WERI-Rb-1 (cell line): ENCODE data around the gene RASA1.

Experiments used
- DNase-seq: peaks from one replicate; pipeline ENCODE4 v3.0.0-alpha.2; 2020
- H3K27ac ChIP-seq: fragments of 250-450 bp; sonication (Bioruptor Pico); 2 replicates; pipeline ENCODE4 v1.5.1; 2020; ENCODE audit warnings: mild to moderate bottlenecking, moderate library complexity
- H3K27me3 ChIP-seq: fragments of 250-450 bp; sonication (Bioruptor Pico); 2 replicates; pipeline ENCODE4 v1.5.1; 2021; ENCODE audit warnings: mild to moderate bottlenecking, low read depth, moderate library complexity; ENCODE audit not compliant: insufficient read depth, severe bottlenecking
- H3K36me3 ChIP-seq: fragments of 250-450 bp; sonication (Bioruptor Pico); 2 replicates; pipeline ENCODE4 v1.5.1; 2020; ENCODE audit warnings: mild to moderate bottlenecking, moderate library complexity
- H3K4me3 ChIP-seq: 2 replicates; pipeline ENCODE4 v1.5.1; 2011; ENCODE audit warnings: low read depth, mild to moderate bottlenecking, control low read depth, low read length
- H3K9me3 ChIP-seq: fragments of 250-450 bp; sonication (Bioruptor Pico); 2 replicates; pipeline ENCODE4 v1.5.1; 2021; ENCODE audit warnings: mild to moderate bottlenecking, moderate library complexity; ENCODE audit not compliant: severe bottlenecking
- CTCF ChIP-seq: IDR thresholded peaks from 2 replicates; pipeline ENCODE4 v1.5.1; 2011; ENCODE audit warnings: low read depth, mild to moderate bottlenecking, control low read depth, inconsistent platforms, low read length

Gene RASA1

GRCh38 chr5:87392801-87393200 is 125.1 kb downstream of the RASA1 start:
- Histone ChIP-seq H3K9me3 (no peaks in the 10 kb centered on the region), H3K4me3 (no peak overlapping the region), H3K27me3 (no peaks in the 10 kb centered on the region), H3K27ac (no peak overlapping the region), H3K36me3 (peaks cover 89% of the 10 kb centered on the region)
- no peak for DNase-seq
- TF ChIP-seq CTCF = no peak

- no peak for DNase-seq
- H3K27me3 ChIP-seq = no peaks in the 10 kb centered on the region
- H3K4me3 ChIP-seq = no peak overlapping the region
- no peaks in the 10 kb centered on the region for H3K9me3 ChIP-seq
- TF ChIP-seq CTCF = no peak
- peaks cover 87% of the 10 kb centered on the region for H3K36me3 ChIP-seq
- no peak overlapping the region for H3K27ac ChIP-seq
Measured at GRCh38 chr5:87393331-87393730, 125.6 kb downstream of the RASA1 start.

DNA sequence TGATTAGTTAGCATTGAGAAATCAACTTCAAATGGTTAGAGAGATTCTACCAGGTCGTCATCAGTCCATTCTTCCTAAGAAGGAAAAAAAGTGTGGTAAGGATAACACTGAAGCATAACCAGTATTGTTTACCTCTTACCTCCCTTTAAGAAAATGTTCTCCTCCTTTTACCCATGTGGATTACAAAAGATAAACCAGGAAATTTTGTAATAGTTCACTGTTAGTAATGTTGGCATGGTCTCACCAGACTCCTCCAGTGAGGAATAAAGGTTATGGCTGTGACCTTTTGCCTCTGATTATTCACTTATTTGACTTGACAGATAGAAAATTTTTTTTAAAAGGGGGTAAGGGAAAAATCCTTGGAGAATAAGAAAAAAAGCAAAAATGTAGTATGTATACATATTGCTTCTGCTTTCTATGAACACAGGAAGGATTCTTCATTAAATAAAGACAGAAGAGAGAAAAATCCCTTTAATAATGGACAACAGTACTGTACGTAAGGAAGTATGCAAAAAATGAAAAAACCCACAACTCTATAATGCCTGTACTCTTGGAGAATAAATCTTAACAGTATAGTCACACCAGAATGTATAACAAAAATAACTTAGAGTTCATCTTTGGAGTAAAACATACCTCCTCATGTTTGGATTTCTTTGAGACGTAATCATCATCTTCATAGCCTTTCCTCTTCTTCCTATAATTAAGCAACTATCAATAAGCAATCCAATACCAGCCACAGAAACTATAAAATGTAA is 126.9 kb downstream of the RASA1 start:
- Histone ChIP-seq H3K27ac (no peak overlapping the region), H3K36me3 (peaks cover 83% of the 10 kb centered on the region), H3K9me3 (no peaks in the 10 kb centered on the region), H3K4me3 (no peak overlapping the region), H3K27me3 (no peaks in the 10 kb centered on the region)
- DNase-seq = no peak
- TF ChIP-seq CTCF = no peak

DNA sequence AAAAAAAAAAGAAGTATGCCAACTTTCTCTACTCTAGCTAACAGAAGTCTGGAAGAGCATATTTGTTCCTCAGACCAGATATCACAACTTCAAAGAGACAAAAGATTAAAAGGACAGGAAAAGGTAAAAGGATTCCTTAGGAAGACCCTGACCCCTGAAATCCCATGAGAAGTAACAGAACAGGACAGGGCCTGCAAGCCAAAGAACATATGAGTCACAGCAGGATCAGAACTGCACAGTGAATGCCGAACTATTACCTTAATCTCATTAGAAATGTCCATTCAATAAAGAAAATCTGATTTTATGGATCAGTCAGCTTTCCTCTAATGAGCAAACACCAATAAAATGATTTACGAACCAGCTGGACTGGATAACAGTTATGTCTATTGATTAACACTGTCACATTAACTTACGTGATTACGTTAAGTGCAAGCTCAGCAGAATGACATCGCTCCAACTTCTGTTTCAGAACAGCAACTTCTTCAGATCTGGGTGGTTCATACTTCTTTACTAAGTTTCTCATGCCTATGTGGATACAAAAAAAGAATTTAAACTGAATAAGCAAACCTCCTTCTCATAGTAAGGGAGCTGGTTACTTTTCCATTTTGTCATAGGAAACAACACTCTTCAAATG is 131.4 kb downstream of the RASA1 start:
- H3K27me3 ChIP-seq = no peaks in the 10 kb centered on the region
- no peak for TF ChIP-seq CTCF
- no peaks in the 10 kb centered on the region for H3K9me3 ChIP-seq
- peaks cover 64% of the 10 kb centered on the region for H3K36me3 ChIP-seq
- peak; percentile 14 for DNase-seq
- no peak overlapping the region for H3K4me3 ChIP-seq
- no peak overlapping the region for H3K27ac ChIP-seq

DNA sequence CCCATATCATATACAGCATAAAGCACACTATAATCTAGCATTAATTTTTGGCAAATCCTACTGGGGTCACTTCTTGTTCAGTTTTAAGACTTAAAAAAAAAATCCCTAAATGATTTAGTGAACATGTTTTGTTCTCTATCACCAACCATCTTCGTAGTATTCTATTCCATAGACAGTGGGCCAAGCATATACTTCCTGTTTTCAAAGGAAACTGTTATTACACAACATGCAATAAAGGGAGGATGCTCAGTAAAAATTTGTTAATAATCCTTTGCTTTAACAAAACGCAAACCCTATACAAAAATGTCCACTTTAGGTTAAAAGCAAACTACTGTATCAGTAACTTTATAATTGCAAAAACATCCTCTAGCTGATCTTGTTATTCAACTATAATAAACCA is 132.0 kb downstream of the RASA1 start:
- H3K36me3 ChIP-seq = peaks cover 59% of the 10 kb centered on the region
- no peak overlapping the region for H3K27ac ChIP-seq
- DNase-seq = no peak

More for the DNA sequence above, 132.0 kb downstream of the RASA1 start:
- no peak for TF ChIP-seq CTCF
- no peak overlapping the region for H3K4me3 ChIP-seq
- H3K9me3 ChIP-seq = no peaks in the 10 kb centered on the region
- no peaks in the 10 kb centered on the region for H3K27me3 ChIP-seq
